ENCODE measurements around the gene BCAN.

The BCAN gene

DNA sequence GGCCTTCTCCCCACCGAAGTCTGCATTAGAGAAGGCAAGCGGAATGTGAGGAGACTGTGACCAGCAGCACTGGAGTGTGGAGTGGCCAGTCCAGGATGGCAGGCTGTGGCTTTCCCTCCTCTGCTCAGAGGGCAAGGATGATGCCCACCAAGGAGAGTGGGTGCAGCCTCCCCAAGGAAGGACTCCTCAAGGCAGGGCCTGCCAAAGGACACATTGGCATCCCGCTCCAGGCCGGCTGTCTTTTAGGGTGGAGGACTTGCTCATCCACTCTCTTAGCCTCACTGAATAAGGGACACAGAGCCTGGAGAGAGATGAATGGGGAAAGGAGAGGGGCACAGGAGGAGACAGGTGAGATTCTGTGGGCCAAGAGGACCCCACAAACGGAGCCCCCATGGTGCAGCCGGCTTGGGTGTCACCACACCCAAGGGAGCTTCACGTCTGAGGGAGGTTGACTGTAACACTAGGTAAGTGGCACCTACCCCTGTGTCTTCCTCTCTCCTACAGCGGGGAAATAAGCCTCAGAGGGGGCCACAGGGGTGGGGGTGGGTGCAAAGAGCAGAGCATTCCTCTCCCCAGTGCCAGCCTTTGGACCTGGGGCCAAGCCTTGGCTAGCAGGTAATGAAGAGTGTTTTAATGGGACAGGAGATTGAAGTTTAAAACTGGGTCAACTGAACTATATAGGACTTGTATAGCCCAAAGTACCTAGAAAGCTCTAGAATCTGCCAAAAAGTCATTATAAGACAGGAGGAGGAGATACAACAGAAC lies 39.5 kb downstream of the BCAN start:
- DNase-seq = no peak

DNA sequence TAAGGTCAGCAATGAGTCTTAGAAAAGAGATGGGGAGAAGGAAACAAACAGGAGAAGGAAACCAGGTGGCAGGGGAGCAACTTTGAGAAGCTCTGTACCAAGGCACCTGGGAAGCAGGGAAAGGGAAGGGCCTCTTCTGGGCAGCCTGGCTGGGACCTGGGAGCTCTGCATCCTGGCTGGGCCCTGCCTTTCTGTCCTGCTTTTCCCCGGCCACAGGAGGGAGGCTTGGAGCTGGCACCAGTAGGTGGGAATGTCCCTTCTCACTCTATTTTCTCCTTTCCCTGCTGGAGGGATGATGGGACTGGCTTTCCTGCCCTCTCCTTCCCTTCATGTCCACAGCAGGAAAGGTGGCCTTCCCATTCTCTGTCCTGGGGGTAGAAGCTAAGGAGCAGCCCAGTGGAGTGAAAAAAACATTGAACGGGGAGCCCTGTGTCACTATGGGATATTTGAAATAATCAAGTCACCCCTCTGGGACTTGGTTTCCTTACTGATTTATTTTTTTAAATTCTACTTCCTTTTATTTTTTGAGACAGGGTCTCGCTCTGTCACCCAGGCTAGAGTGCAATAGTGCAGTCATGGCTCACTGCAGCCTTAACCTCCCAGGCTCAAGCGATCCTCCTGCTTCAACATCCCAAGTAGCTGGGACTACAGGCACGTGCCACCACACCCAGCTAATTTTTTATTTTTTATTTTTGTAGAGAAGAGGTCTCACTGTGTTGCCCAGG lies 40.4 kb downstream of the BCAN start:
- no peak for DNase-seq

DNA sequence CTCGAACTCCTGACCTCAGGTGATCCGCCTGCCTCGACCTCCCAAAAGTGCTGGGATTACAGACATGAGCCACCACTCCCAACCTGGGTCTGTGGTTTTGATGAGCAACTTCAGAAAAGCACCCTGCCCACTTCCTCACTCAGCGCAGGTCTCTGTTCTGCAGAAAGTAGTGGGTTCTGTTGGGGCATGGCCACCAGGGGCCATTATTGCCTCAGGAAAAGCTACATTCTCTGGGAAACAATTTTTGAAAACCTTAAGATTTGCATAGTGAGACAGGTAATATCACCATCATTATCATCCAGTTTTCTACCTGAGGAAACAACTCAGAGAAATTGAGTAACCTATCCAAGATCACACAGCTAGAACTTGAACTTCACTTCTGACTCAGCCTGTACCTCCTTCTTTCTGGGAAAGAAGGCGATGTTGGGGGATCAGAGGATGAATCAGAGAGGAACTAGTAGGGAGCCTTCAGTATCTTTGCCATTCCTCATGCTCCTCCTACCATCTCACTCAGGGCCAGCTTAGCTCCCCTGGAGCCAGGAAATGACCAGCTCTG lies 42.4 kb downstream of the BCAN start:
- no peak for DNase-seq

DNA sequence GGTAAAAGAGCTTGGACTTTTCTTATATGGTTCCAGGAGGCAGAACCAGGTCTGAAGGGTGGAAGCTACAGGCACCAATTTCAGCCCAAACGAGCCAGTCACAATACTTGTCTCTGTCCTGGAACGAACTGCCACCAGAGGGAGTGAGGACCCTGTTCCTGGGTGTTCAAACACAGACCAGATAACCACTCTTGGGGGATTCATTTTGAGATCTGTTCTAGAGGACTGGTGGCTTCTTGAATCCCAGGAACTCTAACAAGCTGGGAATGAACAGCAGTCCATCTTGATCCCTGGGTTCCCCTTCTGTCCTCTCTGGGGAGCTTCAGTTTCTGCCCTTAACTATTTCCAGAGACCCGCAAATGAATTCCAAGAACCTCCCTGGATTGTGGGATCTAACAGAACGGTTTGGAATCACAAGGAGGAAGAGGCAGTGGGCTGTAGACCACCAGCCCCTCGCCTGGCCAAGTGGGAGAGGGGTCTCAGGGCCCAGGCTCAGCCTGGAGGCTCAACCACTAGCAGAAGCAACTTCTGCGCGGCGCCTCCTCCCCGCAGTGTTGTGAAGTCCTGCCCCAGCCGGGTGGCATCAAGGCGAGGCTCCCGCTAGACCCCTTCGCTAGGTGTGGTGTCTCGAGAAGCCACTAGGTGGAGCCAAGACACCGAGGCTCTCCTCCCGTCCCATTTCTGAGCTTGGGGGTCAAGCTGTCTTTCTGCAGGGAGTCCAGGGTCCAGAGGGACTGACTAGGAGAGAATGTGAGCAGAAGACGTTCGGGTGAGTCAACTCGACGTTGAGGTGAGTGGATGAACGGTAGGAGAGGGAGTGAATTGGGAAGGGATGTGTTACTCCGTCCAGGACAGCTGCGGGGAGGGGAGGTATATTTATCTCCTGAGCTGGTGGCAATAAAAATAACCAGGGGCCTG lies 47.4 kb downstream of the BCAN start:
- peak; percentile 78 for DNase-seq

DNA sequence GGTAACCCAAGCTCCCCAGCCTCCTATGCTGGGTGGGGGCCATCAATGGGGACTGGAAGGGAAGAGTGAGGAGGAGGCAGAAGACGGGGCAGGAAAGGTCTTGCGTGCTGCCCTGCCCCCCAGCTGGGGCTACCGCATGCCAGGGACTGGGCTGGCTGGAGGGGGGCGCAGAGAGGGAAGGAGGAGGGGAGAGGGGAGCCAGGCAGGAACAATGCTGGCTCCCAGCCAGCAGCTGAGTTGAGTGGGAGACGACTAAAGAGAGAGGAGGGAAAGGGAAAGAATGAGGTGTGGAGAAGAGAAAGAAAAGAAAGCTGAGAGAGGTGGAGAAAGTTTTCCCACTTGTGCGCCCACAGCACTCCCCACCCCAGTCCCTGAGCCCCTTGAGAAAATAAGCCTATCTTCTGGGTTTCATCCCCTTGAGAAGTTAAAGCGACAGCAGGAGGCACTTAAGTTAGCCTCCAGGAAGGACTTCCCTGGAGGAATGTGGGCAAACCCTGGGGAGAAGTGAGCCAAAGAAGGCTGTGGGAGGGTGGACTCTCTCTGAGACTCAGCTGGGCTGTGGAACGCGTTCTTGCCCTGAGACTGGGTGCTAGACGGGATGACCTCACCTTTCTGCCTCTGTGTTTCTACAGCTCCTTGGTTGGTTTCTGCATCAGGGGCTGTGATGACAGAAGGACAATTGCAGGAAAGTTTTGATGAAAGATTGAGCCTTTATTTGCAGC lies 48.2 kb downstream of the BCAN start:
- DNase-seq = no peak

DNA sequence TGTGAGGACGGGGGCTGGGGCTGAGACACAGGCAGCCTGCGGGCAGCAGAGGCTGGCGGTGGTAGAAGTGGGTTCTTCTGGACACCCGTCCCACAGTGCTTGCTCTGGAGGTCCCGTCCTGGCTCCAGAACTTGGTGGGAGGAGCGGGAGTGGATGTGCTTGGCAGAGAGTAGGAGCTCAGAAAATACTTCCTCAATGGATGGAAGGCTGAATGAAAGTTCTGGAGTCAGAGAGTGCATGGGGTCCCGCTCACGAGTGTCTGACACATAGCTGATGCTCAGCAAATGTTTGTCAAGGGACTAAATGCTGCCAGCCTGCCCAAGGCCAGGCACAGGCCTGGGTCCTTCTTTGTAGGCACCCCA lies 48.7 kb downstream of the BCAN start:
- DNase-seq = no peak

DNA sequence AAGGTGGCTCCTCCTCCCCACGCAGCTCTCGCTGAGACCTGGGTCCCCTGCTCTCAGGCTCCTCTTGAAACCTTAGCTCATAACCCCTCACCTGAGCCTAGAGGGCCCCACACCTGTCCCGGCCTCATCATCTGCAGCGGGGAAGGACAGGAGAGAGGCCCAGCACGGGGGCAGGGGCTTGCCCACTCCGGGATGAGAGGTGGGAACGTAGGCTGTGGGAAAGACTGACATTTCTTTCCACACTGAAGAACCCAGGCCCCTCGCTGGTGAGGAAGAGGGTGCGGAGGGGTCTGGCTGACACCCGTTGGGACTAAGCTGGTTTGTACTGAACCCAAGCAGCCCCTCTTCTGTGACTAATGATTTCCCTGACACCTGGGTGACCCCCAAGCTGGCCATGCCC lies 49.3 kb downstream of the BCAN start:
- DNase-seq = no peak

DNA sequence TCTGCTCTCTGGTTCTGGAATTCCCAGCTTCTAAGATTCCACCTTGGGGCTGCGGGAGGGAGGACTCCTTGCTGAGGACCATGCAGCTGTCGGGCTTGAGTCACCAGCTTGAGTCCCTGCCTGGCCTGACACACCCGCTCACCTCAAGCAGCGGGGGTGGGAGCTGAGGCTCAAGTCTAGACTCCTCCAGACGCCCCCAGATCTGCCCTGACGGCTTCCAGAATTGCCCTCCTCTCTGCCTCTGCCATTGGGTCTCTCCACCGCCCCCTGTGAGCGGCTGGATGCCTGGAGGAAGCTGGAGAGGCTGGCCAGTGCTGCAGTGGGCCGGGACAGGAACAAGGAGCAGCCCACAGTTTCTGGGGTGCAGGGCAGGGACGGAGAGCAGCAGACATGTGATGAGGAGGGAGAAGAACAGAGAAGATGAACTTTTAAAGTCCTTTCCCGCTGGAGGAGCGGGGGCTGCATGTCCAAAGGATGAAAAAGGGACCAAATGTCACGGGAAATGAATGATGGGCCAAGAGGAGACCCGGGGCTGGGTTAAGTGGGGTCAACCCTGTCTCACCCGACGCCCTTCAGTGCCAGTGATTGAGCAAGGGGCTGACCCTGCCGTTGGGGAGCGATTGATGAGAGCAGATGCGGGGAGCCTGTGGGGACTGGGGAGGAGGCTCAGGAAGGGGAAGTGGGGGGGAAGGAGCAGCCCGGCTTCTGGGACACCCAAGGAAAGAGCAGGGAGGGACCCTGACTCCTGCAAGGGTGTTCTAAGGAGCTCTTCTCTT lies 49.9 kb downstream of the BCAN start:
- DNase-seq = no peak

DNA sequence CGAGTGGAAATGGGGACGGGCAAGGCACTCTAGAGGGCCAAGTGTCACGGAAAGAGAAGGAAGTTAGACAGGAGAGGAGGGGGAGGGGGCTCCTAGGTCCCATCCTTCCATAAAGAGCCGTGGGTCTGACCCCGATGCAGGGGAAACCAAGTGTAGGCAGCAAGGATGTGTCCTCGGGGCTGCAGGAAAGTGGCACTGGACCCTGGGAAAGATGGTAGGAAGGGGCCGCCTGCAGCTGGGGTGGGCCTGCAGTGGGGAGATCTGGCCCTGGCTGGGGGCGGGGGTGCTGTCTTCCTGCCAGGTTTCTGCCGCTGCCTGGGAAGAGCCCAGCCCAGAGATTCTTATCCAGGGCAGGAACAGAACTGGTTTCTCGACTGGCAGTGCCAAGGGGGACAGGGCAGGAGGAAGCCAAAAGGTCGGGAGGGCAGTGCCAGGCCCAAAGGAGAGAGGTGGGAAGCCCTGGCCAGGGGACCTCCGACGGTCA lies 50.6 kb downstream of the BCAN start:
- DNase-seq = no peak

DNA sequence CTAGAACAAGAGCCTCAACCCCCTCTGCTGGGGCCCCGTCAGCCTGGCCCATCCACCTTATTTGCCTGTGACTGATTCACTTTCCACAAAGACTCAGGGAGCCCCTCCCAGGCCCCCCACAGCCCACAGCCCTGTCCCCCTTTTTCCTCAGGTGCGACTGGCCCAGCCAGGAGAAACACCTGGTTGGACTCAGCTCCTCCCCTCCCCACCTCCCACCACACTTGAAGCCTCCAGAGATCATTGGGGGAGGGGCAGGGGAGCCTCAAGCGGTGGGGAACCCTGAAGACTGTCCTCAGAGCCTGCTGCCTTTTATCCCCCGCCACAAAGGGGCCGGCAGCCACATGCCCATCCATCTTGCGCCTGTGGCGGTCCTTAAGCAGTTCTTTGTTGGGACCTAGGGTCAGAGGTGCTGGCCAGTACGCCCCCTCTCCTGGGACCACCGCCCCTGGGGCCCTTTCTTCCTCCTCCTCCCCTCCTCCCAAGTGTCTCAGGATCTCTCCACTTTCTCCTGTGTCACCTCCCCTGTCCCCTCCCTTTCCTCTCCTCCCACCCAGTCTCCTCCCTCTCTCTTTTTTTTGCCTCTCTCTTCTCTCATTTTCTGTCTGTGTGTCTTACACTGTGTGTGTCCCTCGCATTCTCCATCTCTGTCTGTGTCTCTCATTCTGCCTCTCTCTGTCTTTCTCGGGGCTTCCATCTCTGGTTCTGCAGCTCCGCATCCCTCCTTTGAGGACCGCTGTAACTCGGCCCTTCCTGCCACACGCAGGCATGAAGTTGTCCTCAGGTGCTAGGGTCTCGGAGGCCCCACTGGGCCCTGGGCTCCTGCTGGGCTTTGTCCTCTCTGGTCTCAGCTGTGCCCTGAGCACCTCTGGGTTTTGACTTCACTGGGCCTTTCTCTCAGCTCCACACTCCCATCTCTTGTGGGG lies 51.3 kb downstream of the BCAN start:
- no peak for DNase-seq

DNA sequence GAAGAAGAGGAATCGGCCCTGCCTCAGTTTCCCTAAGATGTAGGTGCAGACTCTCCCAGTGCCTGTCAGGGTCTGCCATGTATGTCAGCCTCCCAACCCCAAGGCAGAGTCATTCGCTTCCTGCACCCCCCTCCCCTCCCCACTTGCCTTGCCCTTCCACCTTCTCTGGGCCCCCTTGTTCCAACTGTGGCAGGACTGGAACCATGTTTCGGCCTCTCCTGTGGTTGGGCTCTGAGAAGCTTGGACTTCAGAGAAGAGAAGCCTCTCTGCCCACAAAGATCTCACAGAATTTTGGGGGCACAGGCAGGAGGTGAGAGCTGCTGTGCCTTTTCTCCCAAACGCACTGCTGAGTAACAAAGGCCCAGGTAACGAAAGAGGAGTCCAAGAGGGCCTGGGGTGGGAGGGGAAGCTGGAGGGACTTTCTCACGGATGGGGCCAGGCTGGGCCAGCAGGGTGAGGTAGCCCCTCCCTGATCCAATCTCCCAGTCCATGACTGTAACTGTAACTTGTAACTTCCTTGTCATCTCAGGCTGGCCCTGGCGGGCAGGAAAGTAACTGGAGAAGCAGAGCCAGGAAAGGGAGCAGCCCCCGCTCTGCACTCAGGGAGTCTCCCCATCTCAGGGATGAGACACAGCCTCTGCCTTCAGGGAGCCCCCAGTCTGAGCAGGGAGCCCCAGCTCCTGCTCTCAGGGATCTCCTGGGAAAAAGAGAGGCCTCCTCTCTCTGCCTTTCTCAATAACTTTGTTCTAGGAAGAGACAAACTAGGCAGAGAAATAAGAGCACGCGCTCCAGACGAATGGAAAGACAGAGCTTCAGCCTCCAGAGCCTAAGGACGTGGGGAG lies 52.2 kb downstream of the BCAN start:
- no peak for DNase-seq

DNA sequence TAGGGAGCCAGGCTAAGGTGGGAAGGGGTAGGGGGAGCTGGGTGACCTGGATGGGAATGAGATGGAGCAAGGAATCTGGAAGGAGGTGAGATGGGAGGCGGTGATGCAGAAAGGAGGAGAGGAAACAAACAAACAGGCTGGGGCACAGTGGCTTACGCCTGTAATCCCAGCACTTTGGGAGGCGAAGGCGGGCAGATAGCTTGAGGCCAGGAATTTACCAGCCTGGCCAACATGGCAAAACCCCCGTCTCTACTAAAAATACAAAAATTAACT lies 52.7 kb downstream of the BCAN start:
- no peak for DNase-seq

DNA sequence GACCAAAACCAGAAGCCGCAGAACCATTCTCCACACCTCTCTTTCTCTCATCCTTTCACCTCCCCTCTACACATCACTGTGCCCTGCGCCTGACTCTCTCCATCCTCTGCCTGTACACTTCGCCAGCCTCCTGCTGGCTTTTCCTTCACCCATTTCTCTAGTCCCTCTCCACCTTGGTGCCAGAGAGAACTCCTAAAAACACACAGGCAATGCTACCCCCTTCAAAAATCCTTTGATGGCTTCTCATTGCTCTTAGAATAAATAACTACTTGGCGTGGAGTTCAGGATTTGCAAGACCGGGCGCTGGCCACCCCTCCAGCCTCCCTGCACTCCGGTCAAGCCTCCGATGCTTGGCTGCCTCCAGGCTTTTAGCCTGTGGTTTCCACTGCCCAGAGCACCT lies 54.8 kb downstream of the BCAN start:
- no peak for DNase-seq

DNA sequence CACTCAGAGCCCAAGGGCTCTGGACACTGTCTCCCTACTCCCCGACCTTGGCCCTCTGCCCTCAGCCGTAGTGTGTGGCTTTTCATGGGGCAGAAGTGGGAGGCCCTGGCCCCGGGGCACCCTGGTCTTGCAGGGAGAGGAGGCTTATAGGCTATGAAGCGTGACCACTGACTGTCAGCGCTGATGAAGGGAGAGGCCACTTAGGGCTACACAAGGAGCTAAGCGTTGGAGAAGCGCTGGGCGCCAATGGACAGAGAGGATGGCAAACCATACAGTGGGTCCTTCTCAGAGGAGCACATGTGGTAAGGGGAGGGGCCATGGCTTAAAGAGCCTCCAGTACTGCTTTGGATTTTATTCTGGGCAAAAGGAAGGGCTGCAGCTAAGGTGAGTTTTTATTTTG lies 55.6 kb downstream of the BCAN start:
- DNase-seq = no peak

DNA sequence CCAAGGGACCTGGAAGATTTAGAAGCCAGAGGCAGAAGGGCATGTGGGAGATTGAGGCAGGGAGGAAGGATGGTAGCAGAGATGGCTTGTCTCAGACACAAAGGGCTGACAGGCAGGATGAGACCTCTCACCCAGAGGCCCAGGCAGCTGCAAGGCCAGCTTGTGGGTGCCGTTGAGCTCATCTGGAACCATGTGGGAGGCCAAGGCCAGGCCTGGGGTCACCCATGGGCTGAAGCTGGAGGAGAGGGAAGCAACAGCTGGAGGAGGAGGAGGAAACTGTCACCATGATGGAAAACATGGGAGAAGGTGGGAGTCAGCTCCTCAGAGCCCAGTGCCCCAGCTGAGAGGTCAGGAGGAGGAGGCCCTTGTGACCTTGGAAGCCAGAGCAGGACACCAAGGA lies 57.1 kb downstream of the BCAN start:
- no peak for DNase-seq

DNA sequence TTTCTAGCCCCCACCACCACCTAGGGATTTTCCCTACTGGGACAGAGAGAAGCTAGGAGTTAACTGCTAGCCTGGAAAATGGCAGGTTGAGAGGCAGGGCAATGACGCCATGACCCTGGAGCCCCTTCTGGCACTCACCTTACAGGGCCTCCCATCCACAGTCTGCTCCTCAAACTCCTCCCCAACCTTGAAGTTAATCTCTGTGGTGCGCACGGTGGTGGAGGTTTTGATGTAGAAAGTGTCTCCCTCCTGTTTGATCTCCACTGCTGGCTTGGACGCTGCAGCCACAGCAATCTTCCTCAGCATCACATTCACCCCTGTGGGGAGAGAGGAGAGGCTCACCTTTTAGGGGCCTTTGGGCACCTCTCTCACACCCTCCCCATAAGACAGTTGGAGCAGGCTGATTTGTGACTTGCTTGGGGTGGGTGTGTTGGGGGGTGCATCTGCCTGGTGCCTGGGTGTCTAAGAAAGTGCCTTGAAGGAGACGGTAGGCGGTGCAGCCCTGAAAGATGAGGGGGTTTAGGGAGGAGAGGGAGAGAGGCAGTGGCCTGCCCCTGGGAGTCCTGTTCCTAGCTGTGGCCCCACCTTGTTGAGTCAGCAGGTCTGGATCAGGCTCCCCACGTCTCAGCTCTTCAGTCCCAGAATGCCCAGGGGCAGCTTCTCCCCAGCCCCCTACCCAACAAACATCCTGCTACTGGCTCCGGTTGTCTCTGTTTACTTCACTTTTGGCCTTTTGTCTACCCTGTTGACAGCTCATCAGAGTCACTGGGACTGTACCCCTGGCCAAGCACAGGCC lies 59.0 kb downstream of the BCAN start:
- no peak for DNase-seq

DNA sequence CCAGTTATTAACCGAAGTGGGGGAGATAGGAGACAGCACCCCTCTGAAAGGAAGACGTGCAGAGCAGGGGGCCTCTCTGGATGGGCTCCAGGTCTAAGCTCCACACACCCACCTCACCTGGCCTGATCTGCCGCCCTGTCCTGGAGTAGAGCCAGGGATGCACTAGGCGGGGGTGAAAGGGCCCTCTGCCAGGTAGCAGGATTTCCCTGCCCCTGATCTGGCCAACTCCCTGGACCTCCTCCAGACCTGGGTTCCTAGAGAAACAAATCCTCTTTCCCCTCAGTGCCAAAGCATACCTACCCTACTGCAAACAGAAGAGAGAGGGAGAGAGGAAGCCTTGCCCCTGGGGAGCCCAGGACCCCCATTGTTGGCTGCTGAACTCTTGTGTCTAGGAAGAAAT lies 61.4 kb downstream of the BCAN start:
- DNase-seq = no peak

DNA sequence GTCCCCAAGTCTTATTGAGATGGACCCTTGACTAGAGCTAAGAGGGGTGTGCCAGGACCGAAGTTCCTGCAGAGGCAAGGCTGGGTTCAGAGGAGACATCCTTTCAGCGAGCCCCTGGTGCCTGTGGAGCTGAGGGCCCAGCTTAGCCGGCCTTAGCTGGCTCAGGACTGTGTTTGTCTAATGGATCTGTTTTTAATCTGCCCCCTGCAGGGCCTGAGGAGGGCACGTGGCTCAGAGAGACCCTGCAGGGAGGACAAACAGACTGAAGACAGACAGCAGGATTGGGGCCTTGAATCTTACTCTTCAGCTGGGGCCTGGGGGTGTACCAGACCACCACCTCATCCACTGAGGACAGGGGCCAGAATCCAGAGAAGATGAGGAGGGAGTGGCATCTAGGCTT lies 61.8 kb downstream of the BCAN start:
- no peak for DNase-seq

DNA sequence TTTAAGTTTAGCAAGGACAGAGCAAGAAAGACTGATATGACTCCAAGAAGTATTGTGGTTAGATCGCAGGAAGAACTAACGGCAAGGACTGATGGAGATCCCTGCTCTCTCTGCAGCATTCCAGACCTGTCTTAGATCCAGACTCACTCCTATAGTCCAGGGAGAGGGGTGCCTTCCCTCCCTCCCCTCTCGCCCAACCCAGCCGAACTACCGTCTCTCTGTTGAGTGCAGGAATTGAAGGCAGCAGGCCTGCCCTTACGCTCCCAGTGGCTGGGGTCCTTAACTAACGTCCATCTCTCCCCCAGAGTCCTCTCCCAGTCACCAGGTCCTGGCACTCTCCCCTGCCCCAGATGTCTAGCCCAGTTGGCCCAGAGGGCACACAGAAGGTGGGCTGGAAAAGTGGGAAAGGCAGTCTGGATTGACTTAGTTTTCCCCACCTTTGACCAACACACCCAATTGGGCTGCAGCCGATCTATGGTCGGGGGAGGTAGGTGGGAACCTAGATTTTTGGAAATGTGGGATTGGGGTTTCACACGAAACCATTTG lies 62.3 kb downstream of the BCAN start:
- DNase-seq = no peak
